ENCODE data around the gene NAGPA.
"Not testable (repeated sequence)": the region's sequence is repeated elsewhere in the genome, so short reads cannot be mapped to it uniquely, and the experiment has no call there.

The NAGPA gene

DNA sequence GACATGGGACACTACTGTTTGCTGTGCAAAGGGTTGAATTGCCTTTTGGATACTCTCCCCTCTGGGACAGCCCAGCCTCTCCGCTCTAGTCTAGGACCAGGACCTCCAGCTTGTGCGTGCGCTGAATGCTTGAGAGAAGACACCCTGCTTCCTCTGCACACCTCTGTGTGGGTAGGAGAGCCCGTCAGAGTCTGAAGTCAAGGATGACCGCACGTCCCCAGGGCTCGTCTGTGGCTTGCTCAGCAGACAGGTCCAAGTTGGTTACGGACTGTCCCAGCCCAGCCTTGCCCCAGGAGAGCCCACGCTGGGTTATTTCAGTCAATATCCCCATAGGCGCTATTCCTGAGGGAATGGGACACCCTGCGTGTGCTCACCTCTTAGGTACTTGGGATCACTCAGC lies 28.3 kb upstream of the NAGPA start:
- no peak for DNase-seq (ENCODE audit: low spot score)

GRCh38 chr16:5060073-5060641 lies 26.4 kb upstream of the NAGPA start:
- DNase-seq (ENCODE audit: low spot score) = no peak

DNA sequence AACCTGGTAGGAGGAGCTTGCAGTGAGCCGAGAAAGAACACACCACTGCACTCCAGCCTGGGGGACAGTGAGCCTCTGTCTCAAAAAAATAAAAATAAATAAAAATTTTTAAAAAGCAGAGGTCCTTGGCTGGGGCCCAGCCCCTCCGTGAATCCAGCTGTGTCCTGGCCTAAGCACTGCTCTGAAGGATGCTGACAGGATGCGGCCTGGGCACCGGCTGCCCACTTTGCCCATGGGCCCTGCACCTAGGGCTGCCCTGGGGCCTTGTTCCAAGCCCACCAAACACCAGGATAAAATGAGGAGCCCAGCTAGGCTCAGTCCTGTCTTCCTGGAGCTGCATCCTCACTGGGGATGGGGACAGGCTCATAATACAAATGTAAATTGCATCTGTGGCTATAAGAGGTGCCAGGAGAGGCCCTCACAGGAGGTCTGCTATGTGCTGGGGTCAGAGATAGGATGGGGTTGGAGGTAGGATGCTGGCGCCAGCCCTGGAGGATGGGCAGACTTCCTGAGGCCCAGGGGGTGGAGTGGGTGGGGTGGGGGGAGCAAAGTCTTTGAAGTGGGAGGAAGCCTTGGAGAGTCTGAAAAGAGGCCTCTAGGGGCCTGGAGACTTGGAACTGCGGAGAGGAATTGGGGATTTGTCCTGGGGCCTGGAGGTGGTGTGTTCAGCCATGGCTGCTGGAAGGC lies 25.8 kb upstream of the NAGPA start:
- DNase-seq (ENCODE audit: low spot score) = no peak

GRCh38 chr16:5058476-5058875 lies 24.7 kb upstream of the NAGPA start:
- DNase-seq (ENCODE audit: low spot score) = peak; percentile 54

GRCh38 chr16:5056352-5056751 lies 22.6 kb upstream of the NAGPA start:
- peak; percentile 33 for DNase-seq (ENCODE audit: low spot score)

GRCh38 chr16:5054876-5055865 lies 21.4 kb upstream of the NAGPA start:
- no peak for DNase-seq (ENCODE audit: low spot score)

DNA sequence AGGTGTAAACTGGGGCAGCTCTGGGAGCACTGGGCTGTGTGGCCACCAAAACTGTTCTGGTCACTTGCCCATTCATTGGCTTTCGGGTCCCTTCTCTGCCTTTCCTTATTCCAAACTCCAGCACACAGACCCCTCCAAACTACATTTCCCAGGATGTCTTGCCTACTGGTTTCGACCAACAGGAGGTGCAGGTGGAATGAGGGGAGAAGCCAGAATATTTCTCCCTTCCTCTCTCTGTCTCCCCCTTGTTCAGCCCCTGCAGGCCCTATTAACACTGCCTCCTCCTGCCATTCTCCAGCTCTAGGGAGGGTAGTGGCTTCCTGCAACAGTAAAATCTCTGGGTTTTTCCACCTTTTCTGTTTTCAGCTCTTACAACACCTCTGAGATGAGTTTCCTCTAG lies 13.2 kb upstream of the NAGPA start:
- no peak for DNase-seq (ENCODE audit: low spot score)

- no peak for DNase-seq (ENCODE audit: low spot score)
These were observed 11.9 kb upstream of the NAGPA start for GRCh38 chr16:5045499-5046115.

DNA sequence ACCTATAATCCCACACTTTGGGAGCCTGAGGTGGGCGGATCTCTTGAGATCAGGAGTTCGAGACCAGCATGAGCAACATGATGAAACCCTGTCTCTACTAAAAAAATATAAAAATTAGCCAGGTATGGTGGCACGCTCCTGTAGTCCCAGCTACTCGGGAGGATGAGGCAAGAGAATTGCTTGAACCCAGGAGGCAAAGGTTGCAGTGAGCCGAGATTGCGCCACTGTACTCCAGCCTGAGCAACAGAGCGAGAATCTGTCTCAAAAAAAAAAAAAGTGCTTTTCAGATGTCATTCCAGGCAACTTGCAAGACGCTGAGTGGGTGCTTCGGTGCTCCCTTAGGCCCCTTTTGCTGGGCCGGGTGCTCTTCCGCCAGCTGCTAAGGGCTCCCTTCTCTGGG lies 10.8 kb upstream of the NAGPA start:
- DNase-seq (ENCODE audit: low spot score) = not testable (repeated sequence)

- no peak for DNase-seq (ENCODE audit: low spot score)
These were observed 10.3 kb upstream of the NAGPA start for GRCh38 chr16:5044011-5044540.

DNA sequence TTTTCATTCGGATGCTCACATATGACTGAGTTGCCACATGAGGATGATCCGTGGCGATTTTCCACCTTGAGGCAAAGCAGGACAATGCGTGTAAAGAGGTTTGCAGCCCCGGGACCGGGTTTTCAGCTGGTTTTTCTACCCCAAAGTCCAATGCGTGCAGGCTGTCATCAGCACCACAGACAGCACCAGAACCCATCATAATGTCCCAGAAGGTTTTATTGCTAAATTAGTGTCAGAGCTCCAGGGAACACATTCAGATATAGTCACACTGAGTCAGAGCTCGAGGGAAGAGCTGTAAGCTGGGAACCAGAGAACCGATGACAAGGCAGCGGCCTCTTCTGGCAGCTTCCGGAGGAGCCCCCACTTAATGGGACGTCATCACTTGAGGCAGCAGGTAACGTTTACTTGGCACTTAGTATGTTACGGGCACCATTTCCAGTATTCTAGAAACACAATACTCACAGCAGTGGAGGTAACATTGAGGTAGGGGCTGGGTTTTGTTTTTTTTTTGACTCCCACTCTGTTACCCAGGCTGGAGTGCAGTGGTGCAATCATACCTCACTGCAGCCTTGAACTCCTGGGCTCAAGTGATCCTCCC lies 8.9 kb upstream of the NAGPA start:
- no peak for DNase-seq (ENCODE audit: low spot score)

DNA sequence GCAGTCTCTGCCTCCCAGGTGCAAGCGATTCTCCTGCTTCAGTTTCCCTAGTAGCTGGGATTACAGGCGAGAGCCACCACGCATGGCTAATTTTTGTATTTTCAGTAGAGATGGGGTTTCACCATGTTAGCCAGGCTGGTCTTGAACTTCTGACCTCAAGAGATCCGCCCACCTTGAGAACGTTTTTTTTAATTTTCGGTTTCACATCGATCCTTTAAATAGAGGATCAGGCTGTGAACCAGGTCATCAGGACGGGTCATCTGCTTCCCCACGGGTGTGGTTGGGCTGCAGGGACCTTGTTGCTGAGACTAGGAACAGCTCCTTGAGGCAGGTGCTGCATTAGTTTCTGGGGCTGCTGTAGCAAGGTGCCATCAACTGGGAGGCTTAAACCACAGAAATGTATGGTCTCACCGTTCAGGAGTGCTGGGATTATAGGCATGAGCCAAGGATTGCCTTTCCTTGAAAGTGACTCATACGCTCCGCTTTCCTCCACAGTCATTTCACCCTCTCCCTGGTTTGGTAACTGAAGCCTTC lies 7.9 kb upstream of the NAGPA start:
- DNase-seq (ENCODE audit: low spot score) = no peak

GRCh38 chr16:5040451-5040850 lies 6.7 kb upstream of the NAGPA start:
- DNase-seq (ENCODE audit: low spot score) = no peak

GRCh38 chr16:5036228-5037156 lies 2.8 kb upstream of the NAGPA start:
- DNase-seq (ENCODE audit: low spot score) = no peak

GRCh38 chr16:5035909-5036227 lies 2.1 kb upstream of the NAGPA start:
- DNase-seq (ENCODE audit: low spot score) = no peak

DNA sequence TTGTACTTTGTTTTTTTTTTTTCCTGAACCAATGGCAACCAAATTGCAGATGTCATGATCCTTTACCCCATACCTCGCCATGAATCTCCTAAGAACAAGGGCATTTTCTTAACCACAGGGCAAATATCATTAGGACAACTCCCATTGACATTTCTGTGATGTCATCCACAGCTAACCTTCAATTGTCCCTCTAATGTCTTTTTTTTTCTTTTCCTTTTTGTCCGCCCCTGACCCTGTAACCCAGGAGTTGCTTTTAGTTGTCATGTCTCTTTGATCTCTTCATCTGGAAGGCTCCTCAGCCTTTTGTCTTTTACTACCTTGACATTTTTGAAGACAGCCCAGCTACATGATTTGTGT lies 410 bp upstream of the NAGPA start:
- DNase-seq (ENCODE audit: low spot score) = no peak

DNA sequence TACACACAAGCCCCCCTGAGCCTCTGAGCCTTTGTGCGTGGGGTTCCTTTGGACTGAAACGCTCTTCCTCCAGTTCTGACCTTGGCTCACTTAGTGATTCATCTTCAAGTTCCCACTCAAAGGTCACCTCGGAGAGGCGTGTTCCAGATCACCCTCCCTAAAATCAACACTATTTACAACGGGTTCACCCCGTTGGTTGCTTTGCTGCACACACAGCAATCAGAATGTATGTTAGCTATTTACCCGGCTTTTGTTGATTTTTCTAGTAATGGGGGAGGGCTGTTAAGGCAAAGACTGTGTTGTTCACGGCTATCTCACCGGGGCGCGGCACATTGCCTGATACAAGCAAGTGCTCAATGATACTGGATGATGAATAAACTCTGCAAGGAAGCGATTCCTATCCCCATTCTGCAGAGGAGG lies 977 bp downstream of the NAGPA start:
- DNase-seq (ENCODE audit: low spot score) = no peak

- DNase-seq (ENCODE audit: low spot score) = no peak
These were observed 2.1 kb downstream of the NAGPA start for GRCh38 chr16:5031601-5032000.

DNA sequence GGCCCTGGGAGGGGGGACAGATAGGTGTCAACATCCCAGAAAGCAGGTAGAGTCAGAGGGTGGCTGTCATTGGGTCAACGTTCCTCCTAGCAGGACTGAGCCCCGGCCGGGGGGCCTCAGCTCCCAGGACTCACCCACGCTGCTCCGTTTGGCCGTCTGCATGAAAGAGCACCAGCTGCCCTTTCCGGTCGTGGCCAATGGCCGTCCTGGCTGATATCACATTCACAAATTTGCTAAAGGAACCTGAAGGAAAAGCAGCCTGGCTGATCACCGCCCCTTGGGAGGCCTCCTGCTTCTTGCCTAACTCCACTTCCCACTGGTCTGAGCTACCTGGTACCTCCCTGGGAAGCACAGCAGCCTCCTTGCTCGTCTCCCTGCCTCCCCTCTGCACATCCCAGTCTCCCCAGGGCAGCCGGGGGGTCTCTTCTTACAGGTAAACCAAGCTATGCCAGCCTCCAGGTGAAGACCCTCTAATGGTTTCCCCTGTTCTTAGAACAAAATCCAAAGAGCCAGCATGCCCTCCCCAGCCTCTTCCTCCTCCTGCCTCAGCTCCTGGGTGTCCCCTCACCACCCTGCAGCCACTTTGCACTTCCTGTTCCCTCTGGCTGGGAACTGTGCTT lies 3.4 kb downstream of the NAGPA start:
- no peak for DNase-seq (ENCODE audit: low spot score)
